Endodermal cell (in vitro differentiated cells): Measurements from ENCODE around the gene SLC35F6. TPM values are rescaled to one million over a fixed set of nuclear protein-coding genes. Genes with fewer than 3 reads are reported as not detected.

Experiments
- DNase-seq: peaks from one replicate; pipeline ENCODE4 v3.0.0-alpha.2; 2017
- H3K27ac ChIP-seq: 2 replicates; pipeline ENCODE4 v1.5.1; 2013; ENCODE audit warnings: mild to moderate bottlenecking, low read depth, low read length, moderate library complexity
- H3K27me3 ChIP-seq: 2 replicates; pipeline ENCODE4 v1.6.1; 2013; ENCODE audit warnings: mild to moderate bottlenecking, low read length, moderate library complexity; ENCODE audit not compliant: insufficient read depth, control insufficient read depth, poor library complexity, severe bottlenecking
- H3K36me3 ChIP-seq: 2 replicates; pipeline ENCODE4 v1.7.0; 2013; ENCODE audit warnings: mild to moderate bottlenecking, low read length, moderate library complexity; ENCODE audit not compliant: control insufficient read depth, insufficient read depth
- H3K4me1 ChIP-seq: one replicate; pipeline ENCODE4 v1.7.0; 2013; ENCODE audit warnings: low read length; ENCODE audit not compliant: control insufficient read depth, insufficient read depth
- H3K4me3 ChIP-seq: 2 replicates; pipeline ENCODE4 v1.5.1; 2013; ENCODE audit warnings: mild to moderate bottlenecking, low read length, moderate library complexity
- H3K9ac ChIP-seq: 2 replicates; pipeline ENCODE4 v1.6.1; 2013; ENCODE audit warnings: mild to moderate bottlenecking, low read length, moderate library complexity; ENCODE audit not compliant: poor library complexity, severe bottlenecking; ENCODE audit errors: extremely low read depth
- H3K9me3 ChIP-seq: 2 replicates; pipeline ENCODE4 v1.6.1; 2013; ENCODE audit warnings: mild to moderate bottlenecking, low read length, moderate library complexity; ENCODE audit not compliant: control insufficient read depth
- H3K27ac Mint-ChIP-seq: 2 replicates; pipeline ENCODE4 v1.8.0; 2020; ENCODE audit warnings: mixed read lengths
- H3K27me3 Mint-ChIP-seq: 2 replicates; pipeline ENCODE4 v1.8.0; 2021; ENCODE audit warnings: mild to moderate bottlenecking, mixed read lengths; ENCODE audit not compliant: insufficient read depth
- H3K36me3 Mint-ChIP-seq: 2 replicates; pipeline ENCODE4 v1.8.0; 2020; ENCODE audit warnings: low read depth, mixed read lengths
- H3K4me1 Mint-ChIP-seq: 2 replicates; pipeline ENCODE4 v1.8.0; 2020; ENCODE audit warnings: mixed read lengths
- H3K4me3 Mint-ChIP-seq: 2 replicates; pipeline ENCODE4 v1.8.0; 2020; ENCODE audit warnings: mild to moderate bottlenecking, moderate library complexity, mixed read lengths
- H3K9me3 Mint-ChIP-seq: 2 replicates; pipeline ENCODE4 v1.8.0; 2020; ENCODE audit warnings: mild to moderate bottlenecking, mixed read lengths
- WGBS, 2 experiments: methylation state at CpG; one replicate each; pipeline versions ENCODE4 v1.1.5 to v1.1.7; 2013; ENCODE audit warnings: missing lambda C conversion rate in 2 of 2, mixed read lengths in 1 of 2; ENCODE audit not compliant: insufficient coverage in 1 of 2, insufficient read length in 1 of 2; 5-methylcytosine and 5-hydroxymethylcytosine counted together
- total RNA-seq, 2 donors: library from RNA; stranded (reverse); fragmentation: NEBNext Ultra II Directional in 1 of 2; extraction: Animal tissue kit (Norgen Biotek cat#: 25700) in 1 of 2; gene quantifications; 2 replicates in 1 of 2; 3 replicates in 1 of 2; pipeline ENCODE4 v1.2.1, GENCODE V29; 2021
- TF ChIP-seq, protein P1 (sequence below): fragments of 200-600 bp; sonication (generic); conservative IDR thresholded peaks from 2 replicates; pipeline ENCODE4 v1.5.0; 2021; ENCODE audit warnings: antibody characterized with exemption, mild to moderate bottlenecking

Gene SLC35F6
- total RNA-seq, 2 donors from 2014 or later: 23.3 to 24.8 TPM

DNA sequence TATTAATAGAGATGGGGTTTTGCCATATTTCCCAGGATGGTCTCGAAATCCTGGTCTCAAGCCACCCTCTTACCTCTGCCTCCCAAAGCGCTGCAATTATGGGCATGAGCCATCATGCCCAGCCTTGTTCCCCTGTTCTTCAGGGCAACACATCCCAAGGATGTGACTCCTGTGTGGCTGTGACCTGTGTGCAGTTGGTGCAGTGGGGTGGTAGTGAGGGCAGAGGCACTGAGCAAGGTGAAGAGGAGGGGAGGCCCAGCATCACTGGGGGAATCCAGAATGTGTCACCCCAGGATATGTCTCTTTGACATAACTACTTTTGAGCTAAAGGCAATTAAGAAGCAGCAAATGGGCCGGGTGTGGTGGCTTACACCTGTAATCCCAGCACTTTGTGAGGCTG is 45.1 kb downstream of the SLC35F6 start:
- TF ChIP-seq, protein P1, sequence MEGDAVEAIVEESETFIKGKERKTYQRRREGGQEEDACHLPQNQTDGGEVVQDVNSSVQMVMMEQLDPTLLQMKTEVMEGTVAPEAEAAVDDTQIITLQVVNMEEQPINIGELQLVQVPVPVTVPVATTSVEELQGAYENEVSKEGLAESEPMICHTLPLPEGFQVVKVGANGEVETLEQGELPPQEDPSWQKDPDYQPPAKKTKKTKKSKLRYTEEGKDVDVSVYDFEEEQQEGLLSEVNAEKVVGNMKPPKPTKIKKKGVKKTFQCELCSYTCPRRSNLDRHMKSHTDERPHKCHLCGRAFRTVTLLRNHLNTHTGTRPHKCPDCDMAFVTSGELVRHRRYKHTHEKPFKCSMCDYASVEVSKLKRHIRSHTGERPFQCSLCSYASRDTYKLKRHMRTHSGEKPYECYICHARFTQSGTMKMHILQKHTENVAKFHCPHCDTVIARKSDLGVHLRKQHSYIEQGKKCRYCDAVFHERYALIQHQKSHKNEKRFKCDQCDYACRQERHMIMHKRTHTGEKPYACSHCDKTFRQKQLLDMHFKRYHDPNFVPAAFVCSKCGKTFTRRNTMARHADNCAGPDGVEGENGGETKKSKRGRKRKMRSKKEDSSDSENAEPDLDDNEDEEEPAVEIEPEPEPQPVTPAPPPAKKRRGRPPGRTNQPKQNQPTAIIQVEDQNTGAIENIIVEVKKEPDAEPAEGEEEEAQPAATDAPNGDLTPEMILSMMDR: no peak
- 94 to 100% methylated on average over 1 to 3 of the region's 3 CpGs for WGBS, 2 experiments
- H3K4me3 ChIP-seq: no peak overlapping the region
- no peaks in the 10 kb centered on the region for H3K27me3 Mint-ChIP-seq
- no peaks in the 10 kb centered on the region for H3K27me3 ChIP-seq
- no peak overlapping the region for H3K27ac Mint-ChIP-seq
- no peaks in the 10 kb centered on the region for H3K9me3 ChIP-seq
- no peaks in the 10 kb centered on the region for H3K36me3 Mint-ChIP-seq
- H3K4me1 ChIP-seq: no peaks in the 10 kb centered on the region
- H3K4me1 Mint-ChIP-seq: peaks cover 3% of the 10 kb centered on the region
- no peaks in the 10 kb centered on the region for H3K36me3 ChIP-seq
- no peak overlapping the region for H3K27ac ChIP-seq
- H3K4me3 Mint-ChIP-seq: no peak overlapping the region
- H3K9me3 Mint-ChIP-seq: no peaks in the 10 kb centered on the region
- DNase-seq: no peak
- no peak overlapping the region for H3K9ac ChIP-seq

DNA sequence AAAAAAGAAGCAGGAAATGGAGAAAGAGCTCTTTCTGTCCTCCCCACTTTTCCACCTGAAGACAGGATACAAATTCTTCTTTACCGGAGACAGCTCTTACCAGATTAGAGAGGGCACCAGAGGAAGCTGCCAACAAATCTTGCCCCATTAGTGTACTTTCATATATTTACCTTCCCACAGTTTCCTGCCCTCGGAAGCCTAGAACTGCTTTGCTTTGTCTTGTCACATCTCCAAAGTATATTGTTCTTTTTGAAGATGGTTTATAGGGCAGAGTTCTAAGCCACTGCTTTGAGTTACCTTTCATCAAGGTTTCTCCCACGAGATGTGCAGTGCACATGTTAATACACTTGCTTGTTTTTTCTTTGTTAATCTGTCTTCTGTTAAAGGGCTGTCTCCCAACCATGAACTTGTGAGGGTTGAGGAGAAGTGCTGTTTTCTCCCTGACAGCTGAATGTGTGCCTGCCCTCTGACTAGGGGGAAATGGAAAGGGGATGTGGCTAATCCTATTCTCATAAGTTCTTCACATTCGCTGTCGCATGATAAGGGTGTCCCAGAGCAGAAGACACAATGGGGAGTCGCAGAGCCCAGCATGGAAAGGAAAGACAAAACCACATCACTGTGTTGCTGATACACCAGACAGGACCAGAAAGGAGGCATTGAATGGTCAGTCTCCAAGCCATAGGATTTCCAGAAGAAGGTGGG is 45.9 kb downstream of the SLC35F6 start:
- no peaks in the 10 kb centered on the region for H3K36me3 Mint-ChIP-seq
- peaks cover 3% of the 10 kb centered on the region for H3K4me1 Mint-ChIP-seq
- H3K4me3 ChIP-seq: no peak overlapping the region
- H3K27ac ChIP-seq: no peak overlapping the region
- no peaks in the 10 kb centered on the region for H3K27me3 ChIP-seq
- no peak overlapping the region for H3K27ac Mint-ChIP-seq
- peaks cover 1% of the 10 kb centered on the region for H3K27me3 Mint-ChIP-seq
- H3K9me3 Mint-ChIP-seq: peaks cover 4% of the 10 kb centered on the region
- H3K36me3 ChIP-seq: no peaks in the 10 kb centered on the region
- H3K4me1 ChIP-seq: no peaks in the 10 kb centered on the region
- DNase-seq: peak; percentile 45
- TF ChIP-seq, protein P1: no peak
- 84 to 91% methylated on average over 5 to 6 of the region's 6 CpGs for WGBS, 2 experiments
- no peak overlapping the region for H3K4me3 Mint-ChIP-seq
- no peaks in the 10 kb centered on the region for H3K9me3 ChIP-seq
- no peak overlapping the region for H3K9ac ChIP-seq

DNA sequence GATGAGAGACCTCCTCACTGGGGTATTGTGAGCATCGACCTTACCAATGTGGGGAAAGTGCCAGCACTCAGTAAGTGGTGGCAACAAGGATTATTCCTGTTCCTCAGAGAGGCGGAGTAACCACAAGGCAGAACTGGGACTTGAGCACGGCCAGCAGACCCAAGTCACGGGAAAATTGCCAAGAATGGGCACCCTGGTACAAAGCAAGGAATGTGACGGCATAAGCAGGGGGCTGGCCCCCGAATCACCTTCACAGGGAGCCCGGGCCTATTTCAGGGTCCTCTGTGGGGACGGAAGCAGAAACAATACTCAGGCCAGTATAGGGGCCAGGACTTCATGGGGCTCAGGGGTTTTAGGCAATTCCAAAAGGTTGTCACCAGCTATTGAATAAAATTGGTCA is 47.2 kb downstream of the SLC35F6 start:
- Mint-ChIP-seq H3K27me3 (peaks cover 1% of the 10 kb centered on the region), H3K9me3 (peaks cover 7% of the 10 kb centered on the region), H3K4me1 (peaks cover 3% of the 10 kb centered on the region), H3K36me3 (no peaks in the 10 kb centered on the region), H3K27ac (no peak overlapping the region), H3K4me3 (no peak overlapping the region)
- Histone ChIP-seq H3K4me1 (no peaks in the 10 kb centered on the region), H3K36me3 (no peaks in the 10 kb centered on the region), H3K27ac (no peak overlapping the region), H3K27me3 (no peaks in the 10 kb centered on the region), H3K9ac (no peak overlapping the region), H3K4me3 (no peak overlapping the region), H3K9me3 (no peaks in the 10 kb centered on the region)
- peak; percentile 24 for DNase-seq
- TF ChIP-seq, protein P1: no peak
- WGBS, 2 experiments: 89 to 91% methylated on average over 6 to 8 of the region's 8 CpGs
